NT2/D1 (cell line): Measurements from ENCODE around the gene PLPPR3.

Source experiments
- SUZ12 ChIP-seq: IDR thresholded peaks from 2 replicates; pipeline ENCODE4 v1.6.1; 2011; ENCODE audit not compliant: insufficient read length, insufficient read depth; ENCODE audit errors: extremely low read depth
- YY1 ChIP-seq: IDR thresholded peaks from 2 replicates; pipeline ENCODE4 v1.6.1; 2011; ENCODE audit not compliant: insufficient read length, insufficient read depth
- ZNF274 ChIP-seq: IDR thresholded peaks from 2 replicates; pipeline ENCODE4 v1.6.1; 2011; ENCODE audit warnings: mild to moderate bottlenecking, low read depth, low read length

- TF ChIP-seq ZNF274 (no peak), YY1 (no peak), SUZ12 (no peak)
Measured at GRCh38 chr19:815079-815774, 6.5 kb downstream of the PLPPR3 start.
